ENCODE measurements around the gene ANKFY1.

GRCh38 chr17:4209611-4210010, 54.2 kb downstream of the ANKFY1 start:
- TF ChIP-seq CTCF (IDR thresholded peaks at IDR 0.05) (no peak), ZFX (IDR thresholded peaks at IDR 0.05; ENCODE audit: borderline replicate concordance) (no peak)

All from 22Rv1 (cell line).